ENCODE results near the gene ITPR2.

Gene ITPR2

GRCh38 chr12:26728205-26729050 is 104.6 kb downstream of the ITPR2 start:
- DNase-seq (peak; percentile 24), ATAC-seq (peak; percentile 74)
- H3K9me3 Mint-ChIP-seq = peaks cover 0 to 4% of the 10 kb centered on the region in 2 donors
- peak overlapping the region; percentile 38 to 63 for H3K4me3 Mint-ChIP-seq
- peaks cover 79% of the 10 kb centered on the region for H3K4me1 Mint-ChIP-seq
- H3K27ac Mint-ChIP-seq = peak overlapping the region in 1 of 2 donors; percentile 69
- no peaks in the 10 kb centered on the region for H3K27me3 Mint-ChIP-seq

GRCh38 chr12:26727482-26728204 is 105.4 kb downstream of the ITPR2 start:
- no peaks in the 10 kb centered on the region for H3K27me3 Mint-ChIP-seq
- DNase-seq (no peak), ATAC-seq (no peak)
- peaks cover 0 to 4% of the 10 kb centered on the region in 2 donors for H3K9me3 Mint-ChIP-seq
- peak overlapping the region; percentile 38 to 63 for H3K4me3 Mint-ChIP-seq
- peaks cover 80% of the 10 kb centered on the region for H3K4me1 Mint-ChIP-seq
- peak overlapping the region in 1 of 2 donors; percentile 69 for H3K27ac Mint-ChIP-seq

GRCh38 chr12:26726956-26727355 is 106.0 kb downstream of the ITPR2 start:
- no peak overlapping the region for H3K4me3 Mint-ChIP-seq
- ATAC-seq (no peak), DNase-seq (no peak)
- H3K27ac Mint-ChIP-seq = no peak overlapping the region
- peaks cover 80% of the 10 kb centered on the region for H3K4me1 Mint-ChIP-seq
- H3K27me3 Mint-ChIP-seq = no peaks in the 10 kb centered on the region
- H3K9me3 Mint-ChIP-seq = peaks cover 0 to 4% of the 10 kb centered on the region in 2 donors

GRCh38 chr12:26725276-26725916 is 107.6 kb downstream of the ITPR2 start:
- Mint-ChIP-seq H3K4me1 (peaks cover 71% of the 10 kb centered on the region), H3K27ac (no peak overlapping the region), H3K4me3 (no peak overlapping the region), H3K27me3 (no peaks in the 10 kb centered on the region), H3K9me3 (peaks cover 0 to 4% of the 10 kb centered on the region in 2 donors)
- no peak for ATAC-seq
- no peak for DNase-seq

GRCh38 chr12:26724309-26724702 is 108.7 kb downstream of the ITPR2 start:
- no peak overlapping the region for H3K4me3 Mint-ChIP-seq
- ATAC-seq (no peak), DNase-seq (no peak)
- peaks cover 60% of the 10 kb centered on the region for H3K4me1 Mint-ChIP-seq
- no peaks in the 10 kb centered on the region for H3K27me3 Mint-ChIP-seq
- H3K9me3 Mint-ChIP-seq = no peaks in the 10 kb centered on the region
- no peak overlapping the region for H3K27ac Mint-ChIP-seq

- DNase-seq (no peak), ATAC-seq (no peak)
- H3K27ac Mint-ChIP-seq = peak overlapping the region in 1 of 2 donors; percentile 20
- H3K27me3 Mint-ChIP-seq = no peaks in the 10 kb centered on the region
- no peaks in the 10 kb centered on the region for H3K9me3 Mint-ChIP-seq
- peaks cover 54% of the 10 kb centered on the region for H3K4me1 Mint-ChIP-seq
- H3K4me3 Mint-ChIP-seq = no peak overlapping the region
Observed at GRCh38 chr12:26723379-26724308, 109.3 kb downstream of the ITPR2 start.

GRCh38 chr12:26721800-26722199 is 111.2 kb downstream of the ITPR2 start:
- H3K9me3 Mint-ChIP-seq = no peaks in the 10 kb centered on the region
- ATAC-seq = no peak
- no peaks in the 10 kb centered on the region for H3K27me3 Mint-ChIP-seq
- no peak overlapping the region for H3K4me3 Mint-ChIP-seq
- H3K4me1 Mint-ChIP-seq = peaks cover 37% of the 10 kb centered on the region
- no peak for DNase-seq
- no peak overlapping the region for H3K27ac Mint-ChIP-seq

GRCh38 chr12:26719852-26720251 is 113.1 kb downstream of the ITPR2 start:
- DNase-seq (no peak), ATAC-seq (no peak)
- Mint-ChIP-seq H3K9me3 (no peaks in the 10 kb centered on the region), H3K27me3 (no peaks in the 10 kb centered on the region), H3K4me3 (no peak overlapping the region), H3K27ac (peak overlapping the region in 1 of 2 donors; percentile 16), H3K4me1 (peaks cover 28% of the 10 kb centered on the region)

- H3K4me1 Mint-ChIP-seq = peaks cover 8% of the 10 kb centered on the region
- DNase-seq (no peak), ATAC-seq (no peak)
- no peaks in the 10 kb centered on the region for H3K9me3 Mint-ChIP-seq
- no peaks in the 10 kb centered on the region for H3K27me3 Mint-ChIP-seq
- no peak overlapping the region for H3K27ac Mint-ChIP-seq
- H3K4me3 Mint-ChIP-seq = no peak overlapping the region
Observed at GRCh38 chr12:26717757-26718156, 115.2 kb downstream of the ITPR2 start.

GRCh38 chr12:26715232-26715631 is 117.8 kb downstream of the ITPR2 start:
- ATAC-seq (no peak), DNase-seq (no peak)
- no peak overlapping the region for H3K27ac Mint-ChIP-seq
- no peak overlapping the region for H3K4me3 Mint-ChIP-seq
- no peaks in the 10 kb centered on the region for H3K27me3 Mint-ChIP-seq
- no peaks in the 10 kb centered on the region for H3K9me3 Mint-ChIP-seq
- H3K4me1 Mint-ChIP-seq = no peaks in the 10 kb centered on the region

GRCh38 chr12:26713885-26714383 is 119.1 kb downstream of the ITPR2 start:
- H3K27ac Mint-ChIP-seq = no peak overlapping the region

GRCh38 chr12:26712892-26713291 is 120.1 kb downstream of the ITPR2 start:
- H3K4me3 Mint-ChIP-seq = no peak overlapping the region
- DNase-seq (no peak), ATAC-seq (no peak)
- H3K4me1 Mint-ChIP-seq = no peaks in the 10 kb centered on the region
- H3K9me3 Mint-ChIP-seq = peaks cover 0 to 4% of the 10 kb centered on the region in 2 donors
- H3K27me3 Mint-ChIP-seq = no peaks in the 10 kb centered on the region
- no peak overlapping the region for H3K27ac Mint-ChIP-seq

More at GRCh38 chr12:26713885-26714383, 119.1 kb downstream of the ITPR2 start:
- no peak for ATAC-seq
- Mint-ChIP-seq H3K4me1 (no peaks in the 10 kb centered on the region), H3K27me3 (no peaks in the 10 kb centered on the region), H3K4me3 (no peak overlapping the region), H3K9me3 (no peaks in the 10 kb centered on the region)
- no peak for DNase-seq

GRCh38 chr12:26711569-26711968 is 121.4 kb downstream of the ITPR2 start:
- Mint-ChIP-seq H3K4me1 (no peaks in the 10 kb centered on the region), H3K4me3 (no peak overlapping the region), H3K27ac (no peak overlapping the region), H3K27me3 (no peaks in the 10 kb centered on the region), H3K9me3 (peaks cover 0 to 4% of the 10 kb centered on the region in 2 donors)
- DNase-seq (no peak), ATAC-seq (no peak)

GRCh38 chr12:26711072-26711471 is 121.9 kb downstream of the ITPR2 start:
- Mint-ChIP-seq H3K4me1 (no peaks in the 10 kb centered on the region), H3K4me3 (no peak overlapping the region), H3K27me3 (no peaks in the 10 kb centered on the region), H3K9me3 (peaks cover 0 to 4% of the 10 kb centered on the region in 2 donors), H3K27ac (no peak overlapping the region)
- DNase-seq = no peak
- no peak for ATAC-seq

- peaks cover 0 to 4% of the 10 kb centered on the region in 2 donors for H3K9me3 Mint-ChIP-seq
- H3K4me3 Mint-ChIP-seq = no peak overlapping the region
- H3K27me3 Mint-ChIP-seq = no peaks in the 10 kb centered on the region
- DNase-seq (no peak), ATAC-seq (no peak)
- H3K4me1 Mint-ChIP-seq = no peaks in the 10 kb centered on the region
- H3K27ac Mint-ChIP-seq = no peak overlapping the region
Observed at GRCh38 chr12:26705851-26706250, 127.1 kb downstream of the ITPR2 start.

Data from stimulated activated naive CD8-positive, alpha-beta T cell treated with anti-CD3 and anti-CD28 coated beads, Interleukin-15, amount 100 ng/mL, for 72 hours (primary cell).